NCI-H69 (cell line): Measurements from ENCODE around the gene JMJD8.
"Not testable (repeated sequence)": the region's sequence is repeated elsewhere in the genome, so short reads cannot be mapped to it uniquely, and the experiment has no call there.

Source experiments
- DNase-seq: peaks from one replicate; lab custom pipeline; 2025; lab: John Stamatoyannopoulos, UW

JMJD8 gene

GRCh38 chr16:708959-709358, 24.8 kb upstream of the JMJD8 start:
- DNase-seq, result no peak

DNA sequence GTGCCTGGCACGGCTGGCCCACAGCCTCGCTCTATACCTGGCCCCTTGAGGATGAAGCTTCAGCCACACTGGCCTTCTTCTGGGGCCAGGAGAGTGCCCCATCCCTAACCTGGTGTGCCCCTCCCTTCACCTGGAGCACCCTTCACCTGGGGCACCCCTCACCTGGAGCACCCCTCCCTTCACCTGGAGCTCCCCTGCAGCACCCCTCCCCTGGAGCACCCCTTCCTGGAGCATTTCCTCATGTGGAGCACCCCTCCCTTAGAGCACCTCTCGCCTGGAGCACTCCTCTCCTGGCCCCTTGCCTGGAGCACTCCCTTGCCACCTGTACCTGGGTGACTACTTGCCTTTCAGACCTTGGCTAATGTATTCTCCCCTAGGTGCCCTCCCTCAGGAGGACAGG, 23.9 kb upstream of the JMJD8 start:
- peak; percentile 40 for DNase-seq

- peak; percentile 87 for DNase-seq
These were observed 23.0 kb upstream of the JMJD8 start for GRCh38 chr16:707062-707538.

DNA sequence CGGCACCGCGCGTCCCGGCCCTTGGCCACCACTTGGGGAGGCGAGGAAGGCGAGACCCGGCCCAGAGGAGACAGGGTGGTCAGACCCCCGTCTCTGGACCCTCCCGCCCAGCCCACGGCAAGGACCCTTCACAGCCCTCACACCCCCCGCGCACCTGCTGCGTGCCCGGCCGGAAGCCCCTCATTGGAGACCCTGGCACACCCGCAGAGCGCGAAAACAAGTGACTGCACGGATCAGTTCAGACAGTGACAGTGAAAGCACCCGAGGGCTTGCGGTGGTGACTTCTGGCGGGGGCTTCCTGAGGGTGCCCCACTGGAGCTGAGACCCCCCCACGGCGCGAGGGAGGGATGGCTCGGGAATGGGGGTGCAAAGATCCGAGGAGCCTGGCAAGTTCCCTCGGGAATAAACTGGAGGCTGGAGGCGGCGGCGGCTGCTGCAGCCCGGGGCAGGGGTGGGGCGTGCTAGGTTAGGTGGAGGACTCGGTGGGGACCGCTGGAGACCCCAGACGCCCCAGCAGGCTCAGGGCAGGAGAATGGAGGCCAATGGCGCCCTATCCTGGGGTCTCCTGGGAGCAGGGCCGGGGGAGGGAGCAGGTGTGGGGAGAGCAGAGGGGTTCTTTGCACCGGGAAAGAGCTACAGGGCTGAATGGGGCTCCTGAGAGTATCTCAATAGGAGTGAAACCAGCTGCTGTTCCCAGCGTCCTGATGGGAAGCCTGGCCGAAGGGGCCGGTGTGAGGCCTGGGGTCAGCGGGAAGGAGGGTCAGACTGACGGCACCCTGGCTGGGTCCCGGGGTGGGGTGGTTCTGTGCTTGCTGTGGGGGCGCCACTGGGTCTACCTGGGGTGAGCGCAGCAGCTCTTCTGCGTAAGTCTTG, 22.3 kb upstream of the JMJD8 start:
- DNase-seq, result peak; percentile 81

DNA sequence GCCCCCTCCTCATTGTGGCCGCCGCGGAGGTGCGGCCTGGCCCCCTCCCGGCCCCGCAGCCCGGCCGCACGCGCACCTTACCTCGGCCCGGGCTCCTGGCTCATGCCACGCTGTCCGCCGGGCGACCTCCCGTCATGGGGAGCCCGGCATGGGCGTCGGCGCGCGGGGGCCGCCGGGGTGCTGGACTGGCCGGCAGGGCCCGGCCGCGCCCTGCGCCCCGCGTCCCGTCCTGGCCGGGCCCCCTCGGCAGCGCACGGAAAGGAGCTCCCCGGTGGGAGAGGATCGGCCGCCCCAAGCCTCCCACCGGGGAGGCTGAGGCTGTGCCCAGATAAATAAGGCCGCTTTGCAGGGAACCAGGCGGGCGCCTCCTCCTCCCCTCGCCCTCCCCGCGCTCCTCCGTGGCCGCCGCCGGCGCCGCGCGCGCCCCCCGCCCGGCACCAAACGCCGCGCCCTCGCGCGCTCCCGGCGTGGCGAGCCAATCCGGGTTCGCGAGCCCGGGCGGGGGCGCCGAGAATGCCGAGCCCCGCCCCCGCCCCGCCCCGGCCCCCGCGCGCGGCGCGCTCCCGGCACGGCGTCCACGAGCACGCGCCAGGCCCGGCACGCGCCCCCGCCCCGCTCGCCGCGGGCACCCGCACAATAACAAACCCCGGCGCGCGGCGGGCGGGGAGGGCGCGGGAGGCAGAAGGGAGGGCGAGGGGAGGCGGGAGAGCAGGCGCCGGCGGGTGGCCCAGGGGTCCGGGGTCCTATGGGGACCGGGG, 21.5 kb upstream of the JMJD8 start, which contains the start of gene FBXL16:
FBXL16 (minus strand) TSS at position 371 of the 758 bp plus-strand sequence. CDS start 8,396 bp downstream, outside the sequence.
- DNase-seq, result peak; percentile 97

GRCh38 chr16:704552-705380, 20.6 kb upstream of the JMJD8 start:
- DNase-seq, result peak; percentile 36

DNA sequence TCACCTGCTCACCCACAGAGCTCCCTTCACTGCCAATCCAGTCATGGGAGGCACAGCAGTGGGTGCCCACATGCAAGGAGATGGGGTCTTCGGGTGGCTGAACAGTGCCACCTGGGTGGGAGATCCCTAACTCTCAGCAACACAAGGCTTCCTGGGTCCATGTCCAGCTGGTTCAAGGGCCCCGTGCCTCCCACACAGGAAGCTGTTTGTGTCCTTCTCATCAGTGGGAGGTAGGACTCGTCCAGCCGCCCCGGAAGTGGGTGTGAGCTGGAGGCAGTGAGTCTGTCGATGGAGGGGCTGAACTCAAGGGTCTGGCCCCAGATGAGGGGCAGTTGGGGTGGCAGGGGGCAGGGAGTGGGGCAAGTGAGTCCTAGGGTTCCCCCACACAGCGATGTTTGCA, 19.9 kb upstream of the JMJD8 start:
- no peak for DNase-seq

- no peak for DNase-seq
These were observed 19.3 kb upstream of the JMJD8 start for GRCh38 chr16:703406-703805.

DNA sequence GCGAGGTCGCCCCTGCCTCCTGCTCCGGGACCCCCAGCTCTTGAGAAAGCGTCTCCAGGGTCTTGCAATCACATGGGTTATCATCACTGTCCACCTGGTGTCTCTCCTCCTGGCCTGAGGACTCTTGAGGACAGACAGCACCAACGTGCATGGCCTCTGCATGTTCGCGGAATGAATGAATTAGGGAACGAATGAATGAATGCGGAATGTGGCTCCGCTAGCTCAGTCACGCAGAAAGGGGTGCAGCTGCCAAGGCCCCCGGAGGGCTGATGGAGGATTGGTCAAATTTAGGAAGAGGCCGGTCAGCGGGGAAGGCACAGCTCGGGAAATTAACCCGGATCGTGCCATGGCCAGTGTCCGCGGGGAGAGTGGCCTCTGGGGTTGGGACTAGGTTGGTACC, 18.2 kb upstream of the JMJD8 start:
- no peak for DNase-seq

DNA sequence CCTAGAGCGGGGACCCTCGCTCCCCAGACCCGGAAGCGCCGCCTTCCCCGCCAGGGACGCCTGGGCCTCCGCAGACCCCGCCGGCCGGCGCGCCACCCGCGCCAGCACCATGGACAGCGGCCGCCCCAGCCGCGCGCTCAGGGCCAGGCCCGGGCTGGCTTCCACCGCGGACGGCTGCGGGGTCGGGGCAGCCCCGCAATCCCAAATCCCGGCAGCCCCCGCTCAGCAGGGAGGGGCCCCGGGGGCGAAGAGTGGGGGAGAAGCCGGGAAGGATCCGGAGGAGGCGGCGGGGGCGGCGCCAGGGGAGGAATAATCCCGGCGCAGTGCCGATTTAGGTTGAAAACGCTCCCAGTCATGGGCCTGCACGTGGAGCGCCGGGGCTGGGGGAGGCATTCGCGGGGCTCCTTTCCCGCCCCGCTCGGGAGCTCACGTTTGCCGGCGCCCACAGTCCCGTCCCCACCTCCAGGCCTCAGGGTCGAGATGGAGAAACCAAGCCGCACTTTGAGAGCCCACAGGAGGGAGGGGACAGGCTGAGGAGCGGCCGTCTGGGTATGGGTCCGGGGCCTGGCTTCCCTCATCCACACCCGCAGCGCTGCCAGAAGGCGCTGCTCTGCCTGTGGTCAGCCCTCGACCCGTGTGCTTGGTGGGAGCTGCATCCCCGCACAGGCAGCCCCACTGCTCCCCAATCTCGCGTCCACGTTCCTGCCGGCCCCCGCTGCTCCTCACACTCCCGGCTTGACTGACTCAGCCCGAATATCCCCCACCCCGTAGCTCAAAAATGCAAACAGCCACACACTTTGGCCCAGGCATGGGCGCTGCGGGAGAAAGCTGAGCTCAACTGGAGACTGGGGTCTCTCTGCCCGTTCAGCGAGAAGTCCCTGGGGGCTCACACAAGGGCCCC, 16.8 kb upstream of the JMJD8 start:
- no peak for DNase-seq

GRCh38 chr16:698911-699671, 15.0 kb upstream of the JMJD8 start:
- no peak for DNase-seq

GRCh38 chr16:695355-696089, 11.4 kb upstream of the JMJD8 start:
- DNase-seq, result peak; percentile 99

DNA sequence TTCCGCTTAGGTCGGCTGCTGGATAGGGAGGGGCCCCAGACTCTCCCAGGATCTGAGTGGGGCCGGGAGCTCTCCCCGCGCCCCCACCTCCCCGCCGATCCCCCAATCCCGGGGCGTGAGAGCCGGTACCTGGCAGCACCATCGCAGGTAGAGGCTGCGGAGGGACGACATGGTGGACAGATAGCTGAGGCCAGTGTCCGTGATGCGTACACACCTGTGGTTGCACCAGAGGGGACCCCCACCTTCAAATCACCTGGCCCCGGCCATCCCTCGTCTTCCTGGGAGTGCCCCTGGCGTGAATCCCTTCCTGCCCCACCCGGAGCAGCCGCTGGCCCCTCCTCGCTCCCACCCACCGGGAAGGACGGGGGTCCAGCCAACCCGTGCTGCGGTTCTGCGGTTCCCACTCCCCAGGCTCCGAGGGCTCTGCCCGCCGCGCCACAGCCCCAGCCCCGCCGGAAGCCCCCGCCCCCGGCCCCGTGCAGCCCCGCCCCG, 10.8 kb upstream of the JMJD8 start:
- no peak for DNase-seq

DNA sequence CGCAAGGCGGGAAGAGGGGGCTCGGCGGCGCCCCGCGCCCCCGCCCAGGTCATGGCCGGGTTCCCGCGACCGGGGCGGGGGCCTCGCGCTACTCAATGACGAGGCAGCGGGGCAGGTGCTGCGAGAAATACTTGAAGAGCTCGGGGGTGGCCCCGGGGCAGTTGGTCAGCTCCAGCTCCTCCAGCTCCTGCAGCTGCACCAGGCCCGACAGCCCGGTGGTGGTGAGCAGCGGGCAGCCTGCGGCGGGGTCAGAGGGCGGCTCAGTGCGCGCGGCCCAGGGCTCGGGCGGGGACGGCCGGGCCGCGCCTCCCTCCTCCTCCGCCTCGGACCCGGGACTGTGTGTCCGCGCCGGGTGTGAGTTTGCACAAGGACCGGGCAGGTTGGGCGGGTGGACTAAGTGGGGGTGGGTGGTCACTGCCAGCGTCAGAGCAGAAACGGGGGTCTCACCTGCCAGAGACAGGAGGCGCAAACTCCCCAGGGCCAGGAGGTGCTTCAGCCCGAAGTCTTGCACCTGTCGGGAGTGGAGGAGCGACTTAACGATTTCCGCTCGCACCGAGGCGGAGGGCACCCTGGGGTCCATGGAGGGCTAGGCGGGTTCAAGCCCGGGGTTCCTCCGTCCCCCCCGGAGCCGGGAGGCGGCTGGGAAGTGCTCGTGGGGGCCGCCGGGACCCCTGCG, 10.2 kb upstream of the JMJD8 start:
- no peak for DNase-seq

GRCh38 chr16:693766-694165, 9.6 kb upstream of the JMJD8 start:
- DNase-seq, result no peak

DNA sequence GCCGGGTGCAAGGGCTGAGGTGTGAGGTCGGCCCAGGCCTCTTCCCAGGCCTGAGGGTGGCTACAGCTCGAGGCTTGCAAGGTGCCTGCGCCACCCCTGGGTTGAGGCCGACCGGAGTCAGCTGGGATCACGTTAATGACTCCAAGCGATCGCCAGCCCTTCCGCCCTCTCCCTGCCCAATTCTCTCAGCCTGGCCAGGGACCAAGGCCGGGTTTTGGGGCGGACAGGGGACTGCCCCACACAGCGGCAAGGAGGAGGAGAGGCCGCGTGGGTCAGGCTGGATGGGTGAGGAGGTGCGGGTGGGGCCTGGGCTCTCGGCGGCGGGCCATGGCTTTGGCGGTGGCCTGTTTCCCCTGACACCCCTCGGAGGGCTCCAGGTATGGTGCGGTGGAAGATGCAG, 9.2 kb upstream of the JMJD8 start:
- DNase-seq, result no peak

DNA sequence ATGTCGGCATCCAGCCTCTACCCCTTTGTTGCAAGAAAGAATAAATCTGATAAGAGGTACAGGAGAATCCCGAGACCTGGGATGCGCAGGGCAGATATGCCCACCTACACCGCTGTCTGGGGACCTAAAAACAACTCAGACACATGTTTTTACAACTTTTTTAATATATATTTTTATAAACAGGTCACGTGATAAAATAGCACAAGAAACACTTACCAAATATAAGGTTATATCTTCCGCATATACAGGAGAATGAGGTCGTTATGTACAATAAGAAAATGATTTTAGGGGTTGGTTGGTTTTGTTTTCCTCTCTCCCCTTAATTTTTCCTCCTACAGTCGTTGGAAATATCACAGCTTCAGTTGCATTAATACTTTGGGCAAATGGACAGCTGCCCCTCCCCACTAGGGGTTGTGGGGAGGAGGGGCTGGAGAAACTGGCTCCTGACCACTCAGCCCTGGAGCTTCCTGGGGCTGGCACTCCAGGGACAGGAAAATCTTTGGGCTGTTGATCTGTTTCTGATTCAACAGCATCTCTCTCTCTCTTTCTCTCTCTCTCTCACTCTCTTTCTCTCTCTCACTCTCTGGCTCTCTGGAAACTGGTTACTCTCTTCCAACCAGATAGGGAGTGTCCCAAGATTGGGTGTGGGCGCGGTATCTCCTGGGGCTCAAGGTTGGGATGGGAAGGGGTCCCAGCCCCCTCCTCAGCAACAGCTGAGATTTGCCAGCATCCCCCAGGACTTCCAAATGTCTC, 8.4 kb upstream of the JMJD8 start:
- DNase-seq, result no peak

- not testable (repeated sequence) for DNase-seq
These were observed 7.1 kb upstream of the JMJD8 start for GRCh38 chr16:691242-691641.
